Iris pigment epithelial cell (primary cell): ENCODE results near the gene RHCE.
"Not testable (repeated sequence)": the region's sequence is repeated elsewhere in the genome, so short reads cannot be mapped to it uniquely, and the experiment has no call there.

Source experiments
- DNase-seq: peaks from one replicate; pipeline ENCODE4 v3.0.0-alpha.2; 2011; ENCODE audit warnings: low read depth

The RHCE gene

DNA sequence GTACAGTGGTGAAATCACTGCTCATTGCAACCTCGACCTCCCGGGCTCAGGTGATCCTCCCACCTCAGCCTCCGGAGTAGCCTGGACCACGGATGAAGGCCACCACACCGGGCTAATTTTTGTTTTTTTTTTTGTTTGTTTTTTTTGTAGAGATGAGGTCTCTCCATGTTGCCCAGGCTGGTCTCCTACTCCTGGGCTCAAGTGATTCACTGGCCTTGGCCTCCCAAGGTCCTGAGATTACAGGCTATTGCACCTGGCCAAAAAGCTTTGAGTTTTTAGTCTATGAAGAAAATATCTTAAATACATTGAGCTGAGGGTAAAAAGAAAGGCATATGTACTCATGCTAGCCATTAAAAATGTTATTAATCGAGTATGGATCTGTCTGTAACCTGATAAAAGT lies 78.9 kb downstream of the RHCE start:
- no peak for DNase-seq

DNA sequence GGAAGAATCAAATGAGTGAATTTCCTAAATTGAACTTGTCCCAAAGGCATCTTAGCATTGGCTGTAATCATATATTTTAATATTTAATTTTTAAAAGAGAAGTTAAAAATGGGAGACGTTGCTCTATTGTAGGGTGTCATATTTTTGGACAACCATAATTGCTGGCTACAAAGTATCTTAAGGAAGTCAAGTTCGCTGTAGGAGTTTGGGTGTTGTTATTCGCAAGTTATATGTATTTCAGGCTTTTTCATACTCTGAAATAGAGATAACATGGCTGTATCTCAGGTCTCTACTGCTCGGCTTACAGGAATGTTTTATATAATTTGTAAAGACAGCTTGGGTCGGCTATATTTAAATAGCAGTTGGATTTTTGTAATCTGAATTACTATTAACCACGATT lies 81.6 kb downstream of the RHCE start:
- no peak for DNase-seq

DNA sequence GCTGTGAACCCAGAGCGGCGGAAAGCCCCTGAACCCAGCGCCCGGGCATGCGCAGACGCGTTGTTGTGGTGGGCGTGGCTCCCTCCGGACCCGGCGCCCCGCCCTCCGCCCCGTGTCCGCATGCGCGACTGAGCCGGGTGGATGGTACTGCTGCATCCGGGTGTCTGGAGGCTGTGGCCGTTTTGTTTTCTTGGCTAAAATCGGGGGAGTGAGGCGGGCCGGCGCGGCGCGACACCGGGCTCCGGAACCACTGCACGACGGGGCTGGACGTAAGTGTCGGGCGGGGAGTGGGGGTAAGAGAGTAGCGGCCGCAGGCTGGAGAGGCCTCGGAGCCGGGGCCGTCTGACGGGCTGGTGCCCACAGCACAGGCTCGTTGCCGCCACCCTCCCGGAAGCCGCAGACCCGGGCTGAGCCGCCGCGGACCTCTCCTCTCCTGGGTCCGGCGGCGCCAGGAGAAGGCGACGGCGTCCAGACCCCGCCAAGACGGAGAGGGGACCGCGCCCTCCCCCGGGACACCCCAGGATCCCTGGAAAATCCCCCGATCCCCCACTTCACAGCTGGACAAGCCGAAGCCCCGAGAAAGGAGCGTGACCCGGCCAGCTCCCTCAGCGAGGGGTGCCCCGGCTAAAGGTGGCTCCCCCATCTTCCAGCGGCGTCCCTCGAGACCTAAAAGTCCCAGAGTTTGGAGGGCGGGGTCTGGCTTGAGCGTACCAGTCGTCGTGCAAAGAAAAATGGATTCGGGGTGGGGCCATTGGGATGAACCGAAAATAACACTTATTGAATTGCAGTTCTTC lies 82.2 kb downstream of the RHCE start, which contains the start of gene TMEM50A:
TSS of gene TMEM50A (plus strand) at position 147 of the 794 bp plus-strand sequence. CDS start 2,153 bp downstream, outside the sequence.
- DNase-seq, result peak; percentile 81

DNA sequence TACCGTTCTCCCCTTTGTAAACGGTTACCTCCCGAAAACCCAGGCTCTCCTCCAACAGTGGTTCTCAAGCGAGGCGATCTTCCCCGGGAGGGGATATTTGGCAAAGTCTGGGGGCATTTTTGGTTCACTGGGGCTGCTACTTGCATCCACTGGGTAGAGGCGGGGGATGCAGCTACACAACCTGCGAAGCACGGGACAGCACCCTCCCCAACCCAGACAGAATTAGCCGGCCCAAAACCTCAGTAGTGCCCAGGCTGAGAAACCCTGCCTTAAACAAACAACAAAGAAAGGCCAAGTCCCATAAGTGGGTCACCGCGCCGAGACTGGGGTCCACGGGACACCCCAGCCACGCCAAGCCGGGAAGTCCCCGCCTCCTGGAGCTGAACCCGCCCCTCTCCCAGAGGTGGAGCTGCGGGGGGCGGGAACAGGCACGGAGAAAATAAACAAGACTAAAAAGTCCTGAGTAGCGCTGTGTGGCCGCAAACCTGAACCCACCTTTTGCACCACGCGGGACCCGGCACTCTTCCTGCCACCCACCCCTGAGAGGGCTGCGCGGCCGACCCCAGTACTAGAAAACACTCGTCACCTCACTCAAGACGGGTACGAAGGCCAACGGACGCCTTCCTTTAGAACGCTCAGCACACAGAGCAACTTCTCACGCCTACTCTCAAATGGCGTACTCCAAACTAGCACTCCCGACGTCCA lies 83.0 kb downstream of the RHCE start:
- DNase-seq, result not testable (repeated sequence)

DNA sequence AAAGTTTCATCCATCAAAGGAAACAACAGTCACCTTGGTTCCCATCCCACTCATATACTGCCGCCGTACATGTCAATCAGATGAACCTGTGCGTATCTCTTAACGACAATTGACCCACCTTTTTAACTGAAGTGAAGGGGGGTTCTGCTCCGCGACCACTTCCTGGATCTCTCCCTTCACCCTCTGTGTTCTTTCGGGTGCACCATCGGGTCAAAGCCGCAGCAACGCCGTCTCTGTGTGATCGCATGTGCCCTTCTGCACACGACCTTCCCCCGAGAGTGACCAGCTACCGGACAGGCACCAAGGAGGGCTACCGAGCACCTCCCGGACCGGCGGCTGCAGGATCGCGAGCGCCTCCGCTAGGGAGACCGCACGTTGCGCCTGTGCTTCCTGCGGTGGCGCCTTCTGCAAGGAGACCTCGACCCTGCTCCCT lies 83.7 kb downstream of the RHCE start:
- not testable (repeated sequence) for DNase-seq

DNA sequence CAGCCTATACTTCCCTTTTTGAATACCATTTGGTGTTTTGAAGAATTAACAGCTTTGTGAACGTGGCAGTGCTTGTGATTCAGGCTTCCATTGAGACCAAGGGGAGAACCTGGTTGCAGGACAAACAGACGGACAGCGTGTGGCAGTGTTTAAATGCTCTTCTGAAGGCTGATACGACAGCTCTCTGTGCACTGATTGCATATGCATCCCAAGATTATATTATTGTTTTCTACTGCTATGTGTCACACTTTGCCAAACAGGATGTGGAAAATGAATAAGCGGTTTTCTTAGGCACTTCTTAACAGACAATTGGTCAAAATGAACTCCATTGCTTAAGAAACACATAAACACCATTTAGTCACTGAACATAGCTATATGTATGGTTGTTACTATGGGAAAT lies 90.7 kb downstream of the RHCE start:
- DNase-seq, result peak; percentile 67

DNA sequence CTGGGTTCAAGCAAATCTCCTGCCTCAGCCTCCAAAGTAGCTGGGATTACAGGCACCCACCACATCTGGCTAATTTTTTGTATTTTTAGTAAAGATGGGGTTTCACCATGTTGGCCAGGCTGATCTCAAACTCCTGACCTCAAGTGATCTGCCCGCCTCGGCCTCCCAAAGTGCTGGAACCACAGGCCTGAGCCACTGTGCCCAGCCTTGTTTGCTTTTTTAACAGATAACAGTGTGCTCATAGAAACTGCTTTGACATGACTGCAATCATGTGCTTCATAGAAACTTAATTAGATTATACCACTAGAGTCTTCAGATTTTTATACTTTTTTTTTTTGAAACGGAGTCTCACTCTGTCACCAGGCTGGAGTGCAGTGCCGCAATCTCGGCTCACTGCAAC lies 91.3 kb downstream of the RHCE start:
- not testable (repeated sequence) for DNase-seq

DNA sequence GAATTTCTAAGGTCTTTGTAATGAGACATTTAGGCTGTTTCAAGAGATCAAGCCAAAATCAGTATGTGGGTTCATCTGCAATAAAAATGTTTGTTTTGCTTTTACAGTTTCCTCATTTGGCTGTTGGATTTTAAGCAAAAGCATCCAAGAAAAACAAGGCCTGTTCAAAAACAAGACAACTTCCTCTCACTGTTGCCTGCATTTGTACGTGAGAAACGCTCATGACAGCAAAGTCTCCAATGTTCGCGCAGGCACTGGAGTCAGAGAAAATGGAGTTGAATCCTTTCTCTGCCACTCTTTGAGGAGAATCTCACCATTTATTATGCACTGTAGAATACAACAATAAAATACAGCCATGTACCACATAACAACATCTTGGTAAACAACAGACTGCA lies 91.8 kb downstream of the RHCE start:
- not testable (repeated sequence) for DNase-seq

DNA sequence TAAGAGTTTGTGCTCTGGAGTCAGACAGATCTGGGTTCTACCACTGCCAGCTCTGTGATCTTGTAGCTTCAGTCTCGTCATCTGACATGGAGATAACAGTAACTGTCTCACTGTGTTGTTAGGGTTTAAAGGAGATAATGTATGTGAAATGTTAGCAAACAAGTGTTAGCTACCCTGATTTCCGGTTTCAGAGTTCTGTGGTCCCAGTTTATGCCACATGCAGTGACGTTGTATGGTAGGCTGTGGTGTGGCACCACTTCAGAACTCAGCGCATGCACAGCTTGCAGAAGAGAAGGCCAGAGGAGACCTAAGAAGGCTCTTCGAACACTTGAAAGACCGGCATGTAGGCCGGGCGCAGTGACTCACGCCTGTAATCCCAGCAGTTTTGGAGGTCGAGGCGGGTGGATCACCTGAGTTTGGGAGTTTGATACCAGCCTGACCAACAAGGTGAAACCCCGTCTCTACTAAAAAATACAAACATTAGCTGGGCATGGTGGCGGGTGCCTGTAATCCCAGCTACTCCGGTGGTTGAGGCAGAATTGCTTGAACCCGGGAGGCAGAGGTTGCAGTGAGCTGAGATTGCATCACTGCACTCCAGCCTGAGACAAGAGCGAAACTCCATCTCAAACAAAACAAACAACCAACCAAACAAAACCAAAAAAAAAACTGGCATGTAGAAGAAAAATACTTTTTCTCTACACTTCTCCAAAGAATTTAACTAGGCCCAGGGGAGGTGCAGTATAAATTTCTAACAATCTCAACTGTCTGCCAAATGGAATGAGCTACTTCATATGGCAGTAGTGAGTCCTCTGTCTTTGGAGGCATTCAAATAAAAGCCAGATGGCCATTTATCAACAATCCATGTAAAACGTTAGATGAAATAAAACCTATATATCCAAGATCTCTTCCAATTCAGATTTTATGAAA lies 92.5 kb downstream of the RHCE start:
- not testable (repeated sequence) for DNase-seq

DNA sequence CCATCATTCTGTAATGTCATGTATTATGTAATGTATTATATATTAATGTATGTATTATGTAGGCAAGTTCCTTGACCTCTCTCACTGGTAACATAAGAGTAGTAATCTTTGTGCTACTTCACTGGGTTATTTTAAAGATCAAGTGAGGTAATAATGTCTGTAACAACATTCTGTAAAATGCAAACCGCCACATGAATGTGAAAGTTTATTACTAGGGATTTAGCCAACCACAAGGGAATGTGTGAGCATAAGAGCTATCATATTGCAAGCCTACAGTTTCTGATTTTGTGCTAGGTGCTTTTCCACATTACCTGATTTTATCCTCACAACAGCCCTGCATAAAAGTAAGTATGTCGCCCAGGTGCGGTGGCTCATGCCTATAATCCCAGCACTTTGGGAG lies 96.2 kb downstream of the RHCE start:
- DNase-seq, result not testable (repeated sequence)

DNA sequence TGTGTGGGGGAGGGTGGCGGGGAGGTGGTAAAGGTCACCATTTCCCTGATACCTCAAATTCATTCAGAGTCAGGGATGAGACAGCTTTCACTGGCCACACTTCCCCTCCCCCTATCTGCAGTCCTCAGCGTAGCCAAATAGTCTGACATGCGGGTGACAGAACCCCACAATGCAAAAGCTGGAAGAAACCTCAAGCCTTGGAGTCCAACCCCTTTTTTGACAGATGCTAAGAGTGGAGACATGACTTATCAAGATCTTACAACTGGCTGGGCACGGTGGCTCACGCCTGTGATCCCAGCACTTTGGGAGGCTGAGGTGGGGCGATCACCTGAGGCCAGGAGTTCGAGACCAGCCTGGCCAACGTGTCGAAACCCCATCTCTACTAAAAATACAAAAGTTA lies 98.5 kb downstream of the RHCE start:
- not testable (repeated sequence) for DNase-seq

DNA sequence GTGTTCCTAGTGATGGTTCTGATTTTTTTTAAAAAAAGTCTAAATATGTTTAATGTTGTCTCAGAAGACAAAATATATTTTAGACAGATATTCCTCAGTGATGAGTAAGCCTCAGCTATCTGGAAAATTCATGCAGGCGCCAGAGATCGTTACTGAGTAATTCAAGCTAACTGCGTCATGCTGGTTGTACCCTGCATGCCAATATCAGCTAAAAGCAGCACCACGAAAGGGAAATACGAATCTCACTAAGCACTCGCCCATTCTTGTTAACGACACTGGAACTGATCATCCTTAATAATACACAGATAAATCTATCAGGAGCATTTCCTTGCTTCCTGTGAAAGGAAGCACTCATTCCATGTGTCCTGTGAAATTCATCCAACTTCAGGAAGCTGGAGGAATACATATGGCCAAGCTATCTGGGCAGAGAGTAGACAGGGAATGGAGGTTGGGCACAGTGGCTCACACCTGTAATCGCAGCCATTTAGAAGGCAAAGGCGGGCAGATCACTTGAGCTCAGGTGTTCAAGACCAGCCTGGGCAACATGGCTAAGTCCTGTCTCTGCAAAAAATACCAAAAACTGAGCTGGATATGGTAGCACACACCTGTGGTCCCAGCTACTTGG lies 100.2 kb downstream of the RHCE start:
- DNase-seq, result peak; percentile 83

DNA sequence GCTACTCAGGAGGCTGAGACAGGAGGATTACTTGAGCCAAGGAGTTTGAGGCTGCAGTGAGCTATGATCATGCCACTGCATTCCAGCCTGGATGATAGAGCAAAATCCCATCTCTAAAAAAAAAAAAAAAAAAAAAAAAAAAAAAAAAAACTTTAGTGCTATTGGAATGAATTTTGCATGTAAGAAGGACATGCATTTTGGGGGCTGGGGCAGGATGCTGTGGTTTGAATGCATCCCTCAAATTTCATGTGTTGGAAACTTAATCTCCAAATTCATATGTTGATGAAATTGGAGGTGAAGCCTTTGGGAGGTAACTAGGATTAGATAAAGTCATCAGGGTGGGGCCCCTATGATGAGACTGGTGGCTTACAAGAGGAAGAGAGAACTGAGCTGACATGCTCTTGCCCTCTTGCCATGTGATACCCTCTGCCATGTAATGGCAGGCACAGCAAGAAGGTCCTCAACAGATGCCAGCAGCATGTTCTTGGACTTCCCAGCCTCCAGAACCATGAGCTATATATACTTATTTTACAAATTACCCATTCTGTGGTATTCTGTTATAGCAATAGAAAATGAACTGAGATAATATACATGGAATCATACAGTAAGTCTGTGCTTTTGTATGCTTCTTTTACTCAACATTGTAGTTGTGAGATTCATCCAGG lies 107.7 kb downstream of the RHCE start:
- not testable (repeated sequence) for DNase-seq
